Cardiac fibroblast (primary cell): ENCODE data around the gene ENO3.

Source experiments
- DNase-seq, 2 donors: peaks; one replicate each; pipeline versions ENCODE4 v3.0.0 to v3.0.0-alpha.2; 2010; ENCODE audit warnings: low read depth in 2 of 2
- H3K4me3 ChIP-seq, 2 donors: replicated peaks in 1 of 2; 1 replicate in 1 of 2; 2 replicates in 1 of 2; pipeline ENCODE4 v1.5.1; 2011; ENCODE audit warnings: low read depth in 2 of 2, low read length in 2 of 2, mild to moderate bottlenecking in 2 of 2, moderate library complexity in 1 of 2
- CTCF ChIP-seq: IDR thresholded peaks from one replicate; pipeline ENCODE4 v1.5.1; 2011; ENCODE audit warnings: low read depth, mild to moderate bottlenecking, low read length, inconsistent platforms

Gene ENO3

GRCh38 chr17:4968486-4969046, 17.6 kb downstream of the ENO3 start:
- no peak for DNase-seq
- no peak for TF ChIP-seq CTCF
- peak overlapping the region; percentile 68 to 71 for H3K4me3 ChIP-seq

- peak overlapping the region; percentile 68 to 71 for H3K4me3 ChIP-seq
- no peak for TF ChIP-seq CTCF
- DNase-seq = peak; percentile 90 to 95
Observed at GRCh38 chr17:4969047-4969550, 18.2 kb downstream of the ENO3 start.

GRCh38 chr17:4969551-4970173, 18.7 kb downstream of the ENO3 start:
- H3K4me3 ChIP-seq = peak overlapping the region; percentile 68 to 71
- no peak for TF ChIP-seq CTCF
- DNase-seq = no peak

- no peak for TF ChIP-seq CTCF
- H3K4me3 ChIP-seq = no peak overlapping the region
- DNase-seq = no peak
Observed at GRCh38 chr17:4970273-4970672, 19.4 kb downstream of the ENO3 start.

- no peak for TF ChIP-seq CTCF
- H3K4me3 ChIP-seq = no peak overlapping the region
- no peak for DNase-seq
Observed at GRCh38 chr17:4971826-4972225, 20.9 kb downstream of the ENO3 start.

- TF ChIP-seq CTCF = no peak
- H3K4me3 ChIP-seq = no peak overlapping the region
- DNase-seq = no peak
Observed at GRCh38 chr17:4972322-4972721, 21.4 kb downstream of the ENO3 start.
